ENCODE data around the gene RPP38. TPM values are rescaled to one million over a fixed set of nuclear protein-coding genes. Genes with fewer than 3 reads are reported as not detected.

Gene RPP38
- total RNA-seq, 4 donors from 2014 or later, result 9.4 to 15.4 (median 12.1) TPM

DNA sequence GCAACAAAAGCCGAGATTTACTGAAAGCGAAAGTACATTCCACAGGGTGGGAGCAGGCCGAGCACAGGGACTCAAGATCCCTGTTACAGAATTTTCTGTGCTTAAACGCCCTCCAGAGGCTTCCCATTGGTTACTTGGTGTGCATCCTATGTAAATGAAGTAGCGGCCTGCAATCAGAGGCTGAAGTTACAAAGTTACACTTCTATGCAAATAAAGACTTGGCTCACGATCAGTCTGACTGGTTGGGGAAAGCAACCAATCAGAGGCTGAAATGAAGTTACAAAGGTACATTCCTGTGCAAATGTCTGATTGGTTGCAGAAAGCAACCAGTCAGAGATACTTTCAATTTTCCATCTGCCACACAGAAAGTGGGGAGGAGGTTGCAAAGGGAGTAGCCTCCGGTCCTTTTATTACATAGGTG lies 12.6 kb upstream of the RPP38 start:
- DNase-seq (ENCODE audit: low spot score) (no peak), ATAC-seq (ENCODE audit: low FRiP score) (peak; percentile 94)
- TF ChIP-seq, protein P1, sequence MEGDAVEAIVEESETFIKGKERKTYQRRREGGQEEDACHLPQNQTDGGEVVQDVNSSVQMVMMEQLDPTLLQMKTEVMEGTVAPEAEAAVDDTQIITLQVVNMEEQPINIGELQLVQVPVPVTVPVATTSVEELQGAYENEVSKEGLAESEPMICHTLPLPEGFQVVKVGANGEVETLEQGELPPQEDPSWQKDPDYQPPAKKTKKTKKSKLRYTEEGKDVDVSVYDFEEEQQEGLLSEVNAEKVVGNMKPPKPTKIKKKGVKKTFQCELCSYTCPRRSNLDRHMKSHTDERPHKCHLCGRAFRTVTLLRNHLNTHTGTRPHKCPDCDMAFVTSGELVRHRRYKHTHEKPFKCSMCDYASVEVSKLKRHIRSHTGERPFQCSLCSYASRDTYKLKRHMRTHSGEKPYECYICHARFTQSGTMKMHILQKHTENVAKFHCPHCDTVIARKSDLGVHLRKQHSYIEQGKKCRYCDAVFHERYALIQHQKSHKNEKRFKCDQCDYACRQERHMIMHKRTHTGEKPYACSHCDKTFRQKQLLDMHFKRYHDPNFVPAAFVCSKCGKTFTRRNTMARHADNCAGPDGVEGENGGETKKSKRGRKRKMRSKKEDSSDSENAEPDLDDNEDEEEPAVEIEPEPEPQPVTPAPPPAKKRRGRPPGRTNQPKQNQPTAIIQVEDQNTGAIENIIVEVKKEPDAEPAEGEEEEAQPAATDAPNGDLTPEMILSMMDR (IDR thresholded peaks at IDR 0.05), result no peak

DNA sequence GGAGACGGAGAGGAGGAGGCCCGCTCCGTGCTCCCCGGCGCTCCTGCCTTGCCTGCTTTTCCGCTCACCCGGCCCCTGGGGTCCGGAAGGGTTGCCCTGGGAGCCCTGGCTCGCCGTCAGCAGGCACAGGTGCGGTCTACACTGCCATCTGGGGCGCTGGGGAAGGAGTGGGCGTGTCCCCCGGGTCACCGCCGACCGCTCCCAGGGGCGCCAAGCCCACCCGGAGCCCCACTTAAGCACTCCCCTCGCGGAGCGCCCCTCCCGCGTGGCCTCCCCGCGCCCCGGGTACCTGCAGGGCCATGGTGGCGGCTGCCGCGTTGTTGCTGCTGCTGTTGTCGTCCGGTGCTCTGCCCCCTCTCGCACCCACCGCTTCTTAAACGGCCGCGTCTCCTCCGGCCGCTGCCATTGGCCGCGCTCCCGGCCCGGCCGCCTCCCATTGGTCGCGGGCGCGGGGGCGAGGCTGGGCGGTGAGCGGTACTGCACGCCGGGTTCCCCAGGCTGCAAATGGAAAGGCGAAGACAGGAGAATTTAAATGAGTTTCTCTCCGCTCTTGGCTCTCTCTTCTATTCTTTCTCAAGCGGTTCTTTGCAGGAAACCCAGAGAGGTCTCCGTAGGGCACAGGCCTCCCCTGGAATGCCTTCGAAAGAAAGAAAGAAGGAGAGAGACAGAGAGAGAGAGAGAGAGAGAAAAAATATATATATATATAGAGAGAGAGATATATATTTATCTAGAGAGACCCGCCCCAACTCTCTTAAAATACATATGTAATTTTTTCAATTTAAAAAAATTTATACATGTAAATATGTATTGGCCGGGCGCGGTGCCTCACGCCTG lies 8.5 kb upstream of the RPP38 start, which contains the start of gene ACBD7:
Gene ACBD7 (minus strand): TSS at position 349 of the 834 bp plus-strand sequence. CDS start 48 bp downstream, at position 301.
- TF ChIP-seq, protein P1 (IDR thresholded peaks at IDR 0.05), result no peak
- ATAC-seq (ENCODE audit: low FRiP score) (peak; percentile 79), DNase-seq (ENCODE audit: low spot score) (peak; percentile 59)

DNA sequence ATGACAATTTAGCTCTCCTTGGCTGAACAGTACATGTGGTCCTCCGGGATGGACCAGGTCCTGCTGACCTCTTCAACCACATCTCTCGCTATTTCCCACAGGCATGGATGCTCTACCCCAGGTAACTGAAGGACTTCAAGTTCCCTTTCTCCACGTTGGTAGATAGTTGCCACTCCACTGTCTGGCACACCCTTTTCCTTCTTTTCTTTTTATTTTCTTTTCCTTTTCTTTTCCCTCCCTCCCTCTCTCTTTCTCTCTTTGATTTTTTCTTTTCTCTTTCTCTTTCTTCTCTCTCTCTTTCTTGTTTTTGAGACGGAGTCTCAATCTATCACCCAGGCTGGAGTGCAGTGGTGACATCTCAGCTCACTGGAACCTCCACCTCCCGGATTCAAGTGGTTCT lies 5.7 kb upstream of the RPP38 start:
- ATAC-seq (ENCODE audit: low FRiP score) (no peak), DNase-seq (ENCODE audit: low spot score) (no peak)
- TF ChIP-seq, protein P1 (IDR thresholded peaks at IDR 0.05), result no peak

DNA sequence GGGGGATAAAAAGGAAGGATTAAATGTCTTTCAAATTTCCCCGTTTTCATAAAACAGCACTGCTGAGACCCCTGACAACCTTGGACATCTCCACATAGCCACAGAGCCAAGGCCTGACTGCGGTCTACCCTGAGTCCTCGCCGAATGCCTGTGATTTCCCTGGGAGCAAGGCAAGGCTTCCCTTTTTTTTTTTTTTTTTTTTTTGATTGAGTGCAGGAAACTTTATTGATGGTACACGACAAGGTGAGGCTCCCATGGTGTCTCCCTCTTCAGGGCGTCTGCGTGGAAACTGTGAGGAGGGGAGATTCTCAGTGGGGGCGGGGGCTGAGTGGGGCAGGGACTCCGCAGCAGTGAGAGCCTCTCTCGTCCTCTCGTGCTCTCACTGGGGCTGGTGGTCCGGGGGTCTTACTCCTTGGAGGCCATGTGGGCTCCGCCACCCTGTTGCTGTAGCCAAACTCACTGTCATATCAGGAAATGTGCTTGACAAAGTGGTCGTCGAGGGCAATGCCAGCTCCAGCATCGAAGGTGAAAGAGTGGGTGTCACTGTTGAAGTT lies 4.2 kb upstream of the RPP38 start:
- TF ChIP-seq, protein P1 (IDR thresholded peaks at IDR 0.05), result no peak
- no peak for ATAC-seq (ENCODE audit: low FRiP score)

DNA sequence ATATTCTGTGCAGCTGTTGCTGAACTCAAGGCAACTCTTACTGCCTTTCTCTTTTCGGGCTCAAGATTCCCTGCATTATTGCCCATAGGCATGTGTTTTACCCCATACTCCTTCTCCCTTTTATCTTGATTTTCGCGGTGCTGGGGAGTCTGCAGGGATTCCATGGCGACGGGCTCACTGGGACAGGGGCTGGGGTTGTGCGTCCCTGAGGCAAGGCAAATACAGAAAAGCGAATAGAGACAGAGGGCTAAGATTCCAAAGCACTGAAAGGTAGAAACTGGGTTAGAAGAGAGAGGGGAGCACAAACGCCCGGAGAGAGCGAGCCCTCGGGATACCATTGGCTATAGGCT lies 519 bp upstream of the RPP38 start:
- DNase-seq (ENCODE audit: low spot score) (no peak), ATAC-seq (ENCODE audit: low FRiP score) (peak; percentile 23)
- TF ChIP-seq, protein P1 (IDR thresholded peaks at IDR 0.05), result no peak

More for the DNA sequence above, 4.2 kb upstream of the RPP38 start:
- no peak for DNase-seq (ENCODE audit: low spot score)

DNA sequence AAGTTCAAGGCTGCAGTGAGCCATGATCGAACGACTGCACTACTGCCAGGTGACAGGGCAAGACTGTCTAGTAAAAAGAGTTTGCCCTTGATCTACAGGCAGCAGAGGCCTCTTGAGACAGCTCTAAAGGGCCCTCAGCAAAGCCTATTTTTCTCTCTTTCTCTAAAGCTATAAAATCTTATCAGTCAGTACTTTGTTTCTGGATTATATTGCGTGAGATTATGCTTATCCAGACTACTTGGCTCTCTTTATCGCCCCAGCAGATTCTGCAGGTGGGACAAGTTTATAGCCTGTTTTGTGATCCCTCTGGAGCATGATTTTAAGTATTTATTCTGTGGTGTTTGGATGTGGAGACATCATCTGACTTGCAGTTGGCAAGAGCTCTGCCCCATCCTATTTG lies 2.7 kb downstream of the RPP38 start:
- ATAC-seq (ENCODE audit: low FRiP score), result no peak
- TF ChIP-seq, protein P1 (IDR thresholded peaks at IDR 0.05), result no peak

DNA sequence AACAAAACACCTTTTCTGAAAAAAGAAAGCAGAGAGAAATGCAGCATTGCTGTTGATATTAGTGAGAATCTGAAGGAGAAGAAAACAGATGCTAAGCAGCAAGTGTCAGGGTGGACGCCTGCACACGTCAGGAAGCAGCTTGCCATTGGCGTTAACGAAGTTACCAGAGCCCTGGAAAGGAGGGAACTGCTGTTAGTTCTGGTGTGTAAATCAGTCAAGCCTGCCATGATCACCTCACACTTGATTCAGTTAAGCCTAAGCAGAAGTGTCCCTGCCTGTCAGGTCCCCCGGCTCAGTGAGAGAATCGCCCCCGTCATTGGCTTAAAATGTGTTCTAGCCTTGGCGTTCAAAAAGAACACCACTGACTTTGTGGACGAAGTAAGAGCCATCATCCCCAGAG lies 6.4 kb downstream of the RPP38 start:
- DNase-seq (ENCODE audit: low spot score) (no peak), ATAC-seq (ENCODE audit: low FRiP score) (no peak)
- TF ChIP-seq, protein P1 (IDR thresholded peaks at IDR 0.05), result no peak

More for the DNA sequence above, 2.7 kb downstream of the RPP38 start:
- no peak for DNase-seq (ENCODE audit: low spot score)
